ENCODE data around the gene RASSF3.

DNA sequence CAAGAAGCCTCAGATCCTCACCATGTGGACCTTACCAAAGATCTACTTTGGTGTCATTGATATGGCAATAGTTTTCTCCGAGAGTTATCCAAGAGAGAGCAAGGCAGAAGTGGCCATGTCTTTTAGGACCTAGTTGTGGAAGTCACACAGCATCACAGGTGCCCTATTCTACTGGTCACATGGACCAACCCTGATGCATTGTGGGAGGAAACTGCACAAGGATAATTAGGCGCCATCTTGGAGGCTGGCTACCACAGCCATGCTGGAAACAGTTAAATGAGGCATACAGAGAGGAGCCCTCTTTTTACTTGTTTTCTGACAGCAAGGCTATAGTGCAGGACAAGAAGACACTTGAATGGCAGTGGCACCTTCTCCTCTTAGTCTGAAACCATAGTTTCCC is 99.1 kb downstream of the RASSF3 start:
- no peak for TF ChIP-seq EP300 (IDR thresholded peaks at IDR 0.05)
- TF ChIP-seq CTCF (IDR thresholded peaks at IDR 0.05) = no peak
- no peak for TF ChIP-seq POLR2AphosphoS5 (IDR thresholded peaks at IDR 0.05)

Measured in sigmoid colon (tissue), 4 donors.